NCI-H524 treated with DMSO at 0.1 percent for 48 hours (cell line): Measurements from ENCODE around the gene PGS1.

ENCODE experiments used
- DNase-seq: peaks from one replicate; lab custom pipeline; 2025; lab: John Stamatoyannopoulos, UW

The PGS1 gene

GRCh38 chr17:78427140-78427539 is 48.7 kb downstream of the PGS1 start:
- DNase-seq: no peak

- DNase-seq: no peak
Observed at GRCh38 chr17:78428025-78428575, 49.7 kb downstream of the PGS1 start.

- DNase-seq: no peak
Observed at GRCh38 chr17:78428836-78429617, 50.6 kb downstream of the PGS1 start.

- DNase-seq: no peak
Observed at GRCh38 chr17:78429618-78429995, 51.2 kb downstream of the PGS1 start.

- DNase-seq: no peak
Observed at GRCh38 chr17:78430892-78431691, 52.6 kb downstream of the PGS1 start.

GRCh38 chr17:78431692-78431958 is 53.2 kb downstream of the PGS1 start:
- no peak for DNase-seq

GRCh38 chr17:78432226-78433012 is 54.0 kb downstream of the PGS1 start:
- DNase-seq: no peak

- no peak for DNase-seq
Observed at GRCh38 chr17:78433013-78433727, 54.7 kb downstream of the PGS1 start.

GRCh38 chr17:78433780-78434335 is 55.4 kb downstream of the PGS1 start:
- peak; percentile 72 for DNase-seq

GRCh38 chr17:78434455-78435329 is 56.2 kb downstream of the PGS1 start:
- DNase-seq: no peak

GRCh38 chr17:78435330-78436005 is 57.0 kb downstream of the PGS1 start:
- DNase-seq: no peak

GRCh38 chr17:78437508-78438169 is 59.2 kb downstream of the PGS1 start:
- DNase-seq: no peak

- no peak for DNase-seq
Observed at GRCh38 chr17:78438271-78438691, 59.8 kb downstream of the PGS1 start.

- DNase-seq: no peak
Observed at GRCh38 chr17:78438694-78439325, 60.4 kb downstream of the PGS1 start.

- no peak for DNase-seq
Observed at GRCh38 chr17:78441271-78441971, 63.0 kb downstream of the PGS1 start.

- DNase-seq: no peak
Observed at GRCh38 chr17:78442648-78443218, 64.3 kb downstream of the PGS1 start.

- no peak for DNase-seq
Observed at GRCh38 chr17:78444392-78444791, 65.9 kb downstream of the PGS1 start.

- DNase-seq: no peak
Observed at GRCh38 chr17:78446833-78447232, 68.4 kb downstream of the PGS1 start.
